Measurements from ENCODE around the gene GABARAP.

GABARAP gene

GRCh38 chr17:7205561-7205960 is 36.7 kb downstream of the GABARAP start:
- DNase-seq: no peak

- peak; percentile 96 for DNase-seq
Observed at GRCh38 chr17:7204828-7205461, 37.3 kb downstream of the GABARAP start.

- DNase-seq: no peak
Observed at GRCh38 chr17:7204336-7204735, 37.9 kb downstream of the GABARAP start.

DNA sequence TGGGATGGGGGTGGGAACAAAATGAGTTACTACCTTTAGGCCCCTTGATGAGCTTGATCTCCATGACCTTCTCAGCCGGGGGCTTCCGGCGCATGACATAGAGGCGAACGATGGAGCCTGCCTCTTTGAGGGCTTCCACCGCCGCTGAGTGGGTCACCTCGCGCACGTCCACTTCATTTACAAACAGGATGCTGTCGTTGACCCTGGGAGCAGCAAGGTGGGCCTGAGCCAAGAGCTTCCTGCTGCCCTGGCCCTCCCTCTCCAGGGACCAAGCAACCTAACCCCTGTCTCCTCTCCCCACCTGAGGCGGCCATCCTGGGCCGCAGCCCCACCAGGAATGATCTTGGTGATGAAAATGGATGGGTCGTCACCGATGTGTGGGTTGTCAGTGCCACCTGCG is 38.9 kb downstream of the GABARAP start:
- no peak for DNase-seq

GRCh38 chr17:7196651-7197401 is 45.4 kb downstream of the GABARAP start:
- DNase-seq: no peak

DNA sequence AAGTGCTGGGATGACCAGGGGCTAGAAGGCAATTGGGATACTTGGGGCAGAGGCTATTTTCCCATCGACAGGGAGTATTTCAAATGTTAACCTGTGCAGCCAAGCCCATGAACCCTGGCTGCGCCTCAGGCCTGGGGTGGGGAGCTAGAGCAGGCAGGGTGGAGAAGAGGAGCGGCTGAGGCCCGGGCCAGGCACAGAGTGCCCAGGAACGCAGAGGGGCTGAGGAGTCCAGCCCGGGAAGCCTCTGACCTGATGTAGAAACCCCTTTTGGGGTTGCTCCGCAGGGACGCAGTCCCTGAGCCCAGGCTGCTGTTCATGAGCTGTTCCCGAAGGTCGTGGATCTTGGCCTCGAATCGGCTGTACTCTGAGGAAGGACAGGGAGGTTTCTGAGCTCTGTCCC is 46.3 kb downstream of the GABARAP start:
- no peak for DNase-seq

- no peak for DNase-seq
Observed at GRCh38 chr17:7192271-7192937, 49.8 kb downstream of the GABARAP start.

DNA sequence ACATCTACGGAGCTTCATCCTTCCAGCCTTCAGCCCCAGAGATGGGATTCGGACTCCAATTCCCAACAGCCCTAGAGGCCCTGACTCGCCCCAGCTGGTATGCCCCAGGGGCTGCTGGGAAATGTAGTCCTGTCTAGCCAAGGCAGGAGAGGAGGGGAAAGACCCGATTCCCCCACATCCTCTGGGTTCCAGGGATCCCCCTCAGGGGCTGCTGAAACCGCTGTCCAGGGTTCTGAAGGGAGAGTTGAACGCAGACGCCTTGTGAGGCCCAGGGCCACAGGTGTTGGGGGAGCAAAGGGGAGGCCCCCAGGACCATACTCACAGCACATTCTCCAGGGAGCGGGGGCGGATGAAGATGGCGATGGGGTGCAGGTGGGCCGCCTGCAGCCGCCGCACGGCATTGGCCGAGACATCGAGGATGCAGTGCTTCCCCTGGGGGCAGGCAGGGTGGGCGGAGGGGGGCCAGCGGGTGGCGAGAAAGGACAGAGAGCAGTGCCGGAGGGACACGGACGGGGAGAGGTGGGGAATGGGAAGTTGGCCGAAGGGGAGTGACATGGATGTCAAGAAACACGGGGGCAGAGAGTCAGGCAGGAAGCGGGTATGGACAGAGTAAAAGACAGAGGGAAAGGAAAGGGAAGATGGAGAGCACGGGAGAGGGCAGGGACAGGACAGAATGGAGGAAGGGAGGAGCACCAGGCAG is 50.5 kb downstream of the GABARAP start:
- DNase-seq: peak; percentile 41

- no peak for DNase-seq
Observed at GRCh38 chr17:7191069-7191468, 51.2 kb downstream of the GABARAP start.

- DNase-seq: no peak
Observed at GRCh38 chr17:7190276-7190917, 51.9 kb downstream of the GABARAP start.
